ENCODE results near the gene ABHD2.

Gene ABHD2

GRCh38 chr15:89155656-89156055 is 67.4 kb downstream of the ABHD2 start:
- ATAC-seq (ENCODE audit: insufficient read depth, low read depth), result no peak
- Histone ChIP-seq H3K9ac (ENCODE audit: low read depth, low read length) (no peak overlapping the region), H3K79me2 (ENCODE audit: insufficient read depth, low read length) (no peaks in the 10 kb centered on the region), H2AFZ (ENCODE audit: low read depth, low read length) (no peak overlapping the region), H3K4me1 (ENCODE audit: insufficient read depth, low read length) (no peaks in the 10 kb centered on the region), H3K27me3 (ENCODE audit: insufficient read depth, low read length, poor library complexity) (no peaks in the 10 kb centered on the region), H3K4me3 (ENCODE audit: low read depth in 1 of 2, low read length in 2 of 2) (no peak overlapping the region), H3K9me3 (ENCODE audit: insufficient read depth, low read length, severe bottlenecking) (no peaks in the 10 kb centered on the region), H4K20me1 (ENCODE audit: insufficient read depth, low read length) (no peaks in the 10 kb centered on the region), H3K36me3 (ENCODE audit: insufficient read depth, low read length) (peaks cover 39% of the 10 kb centered on the region), H3K4me2 (ENCODE audit: insufficient read depth, low read length) (no peak overlapping the region), H3K27ac (ENCODE audit: low read length) (no peak overlapping the region)
- DNase-seq, result no peak
- no peak for TF ChIP-seq EZH2 (IDR thresholded peaks at IDR 0.05; ENCODE audit: borderline replicate concordance, low read depth, low read length, severe bottlenecking)
- TF ChIP-seq, protein P1, sequence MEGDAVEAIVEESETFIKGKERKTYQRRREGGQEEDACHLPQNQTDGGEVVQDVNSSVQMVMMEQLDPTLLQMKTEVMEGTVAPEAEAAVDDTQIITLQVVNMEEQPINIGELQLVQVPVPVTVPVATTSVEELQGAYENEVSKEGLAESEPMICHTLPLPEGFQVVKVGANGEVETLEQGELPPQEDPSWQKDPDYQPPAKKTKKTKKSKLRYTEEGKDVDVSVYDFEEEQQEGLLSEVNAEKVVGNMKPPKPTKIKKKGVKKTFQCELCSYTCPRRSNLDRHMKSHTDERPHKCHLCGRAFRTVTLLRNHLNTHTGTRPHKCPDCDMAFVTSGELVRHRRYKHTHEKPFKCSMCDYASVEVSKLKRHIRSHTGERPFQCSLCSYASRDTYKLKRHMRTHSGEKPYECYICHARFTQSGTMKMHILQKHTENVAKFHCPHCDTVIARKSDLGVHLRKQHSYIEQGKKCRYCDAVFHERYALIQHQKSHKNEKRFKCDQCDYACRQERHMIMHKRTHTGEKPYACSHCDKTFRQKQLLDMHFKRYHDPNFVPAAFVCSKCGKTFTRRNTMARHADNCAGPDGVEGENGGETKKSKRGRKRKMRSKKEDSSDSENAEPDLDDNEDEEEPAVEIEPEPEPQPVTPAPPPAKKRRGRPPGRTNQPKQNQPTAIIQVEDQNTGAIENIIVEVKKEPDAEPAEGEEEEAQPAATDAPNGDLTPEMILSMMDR (IDR thresholded peaks at IDR 0.05; ENCODE audit: borderline replicate concordance, extremely low read depth, low read length, poor library complexity, severe bottlenecking), result no peak

DNA sequence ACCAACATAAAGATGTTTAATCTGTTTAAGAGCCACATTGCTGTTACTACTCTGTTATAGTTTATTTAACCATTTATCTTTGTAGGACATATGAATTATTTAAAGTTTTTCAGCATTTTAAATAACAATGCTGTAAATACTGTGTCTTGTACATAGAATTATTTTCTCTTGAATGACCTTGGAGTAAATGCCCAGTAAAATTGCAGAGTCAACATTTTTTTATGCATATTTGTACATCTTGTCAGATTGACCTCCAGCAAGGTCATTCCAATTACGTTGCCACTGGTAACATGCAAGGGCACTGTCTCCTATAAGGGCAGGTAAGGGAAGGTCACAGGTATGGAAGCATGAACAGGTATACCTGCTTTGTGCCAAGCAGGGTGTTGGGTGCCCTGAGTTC is 68.8 kb downstream of the ABHD2 start:
- Histone ChIP-seq H3K4me3 (ENCODE audit: low read depth in 1 of 2, low read length in 2 of 2) (no peak overlapping the region), H3K27me3 (ENCODE audit: insufficient read depth, low read length, poor library complexity) (no peaks in the 10 kb centered on the region), H4K20me1 (ENCODE audit: insufficient read depth, low read length) (no peaks in the 10 kb centered on the region), H3K36me3 (ENCODE audit: insufficient read depth, low read length) (peaks cover 35% of the 10 kb centered on the region), H3K9me3 (ENCODE audit: insufficient read depth, low read length, severe bottlenecking) (no peaks in the 10 kb centered on the region), H3K79me2 (ENCODE audit: insufficient read depth, low read length) (no peaks in the 10 kb centered on the region), H2AFZ (ENCODE audit: low read depth, low read length) (no peak overlapping the region), H3K4me2 (ENCODE audit: insufficient read depth, low read length) (no peak overlapping the region), H3K27ac (ENCODE audit: low read length) (no peak overlapping the region), H3K9ac (ENCODE audit: low read depth, low read length) (no peak overlapping the region), H3K4me1 (ENCODE audit: insufficient read depth, low read length) (no peaks in the 10 kb centered on the region)
- no peak for TF ChIP-seq EZH2 (IDR thresholded peaks at IDR 0.05; ENCODE audit: borderline replicate concordance, low read depth, low read length, severe bottlenecking)
- TF ChIP-seq, protein P1 (IDR thresholded peaks at IDR 0.05; ENCODE audit: borderline replicate concordance, extremely low read depth, low read length, poor library complexity, severe bottlenecking), result no peak
- DNase-seq (no peak), ATAC-seq (ENCODE audit: insufficient read depth, low read depth) (no peak)

GRCh38 chr15:89157918-89158564 is 69.8 kb downstream of the ABHD2 start:
- ATAC-seq (ENCODE audit: insufficient read depth, low read depth), result no peak
- no peak overlapping the region for H3K4me3 ChIP-seq (ENCODE audit: low read depth in 1 of 2, low read length in 2 of 2)
- H3K27ac ChIP-seq (ENCODE audit: low read length), result no peak overlapping the region
- H3K9me3 ChIP-seq (ENCODE audit: insufficient read depth, low read length, severe bottlenecking), result no peaks in the 10 kb centered on the region
- no peak for DNase-seq
- no peak overlapping the region for H3K9ac ChIP-seq (ENCODE audit: low read depth, low read length)
- no peaks in the 10 kb centered on the region for H4K20me1 ChIP-seq (ENCODE audit: insufficient read depth, low read length)
- no peaks in the 10 kb centered on the region for H3K4me1 ChIP-seq (ENCODE audit: insufficient read depth, low read length)
- TF ChIP-seq, protein P1 (IDR thresholded peaks at IDR 0.05; ENCODE audit: borderline replicate concordance, extremely low read depth, low read length, poor library complexity, severe bottlenecking), result no peak
- no peak for TF ChIP-seq EZH2 (IDR thresholded peaks at IDR 0.05; ENCODE audit: borderline replicate concordance, low read depth, low read length, severe bottlenecking)
- no peak overlapping the region for H3K4me2 ChIP-seq (ENCODE audit: insufficient read depth, low read length)
- no peaks in the 10 kb centered on the region for H3K79me2 ChIP-seq (ENCODE audit: insufficient read depth, low read length)
- no peak overlapping the region for H2AFZ ChIP-seq (ENCODE audit: low read depth, low read length)
- peaks cover 25% of the 10 kb centered on the region for H3K36me3 ChIP-seq (ENCODE audit: insufficient read depth, low read length)
- no peaks in the 10 kb centered on the region for H3K27me3 ChIP-seq (ENCODE audit: insufficient read depth, low read length, poor library complexity)

Measured in DND-41 (cell line).